HG02938 (cell line): ENCODE results near the gene CBX1.
A peak's percentile ranks its signal among the peaks of the same experiment; 100 is the strongest.
"Not testable (repeated sequence)": the region's sequence is repeated elsewhere in the genome, so short reads cannot be mapped to it uniquely, and the experiment has no call there.

ENCODE experiments used
- ATAC-seq: cut with Tn5 transposase; IDR thresholded peaks from one replicate; pipeline ENCODE4 v1.9.1; 2021; ENCODE audit warnings: mild to moderate bottlenecking, moderate library complexity; ENCODE audit not compliant: unreplicated experiment

Gene CBX1

GRCh38 chr17:48053758-48054237, 47.5 kb downstream of the CBX1 start:
- no peak for ATAC-seq

GRCh38 chr17:48052956-48053757, 48.1 kb downstream of the CBX1 start:
- ATAC-seq = no peak

GRCh38 chr17:48051706-48052486, 49.4 kb downstream of the CBX1 start:
- no peak for ATAC-seq

GRCh38 chr17:48051283-48051682, 50.0 kb downstream of the CBX1 start:
- ATAC-seq = no peak

- ATAC-seq = peak; percentile 19
Measured at GRCh38 chr17:48048384-48049126, 52.7 kb downstream of the CBX1 start.

GRCh38 chr17:48047741-48048383, 53.4 kb downstream of the CBX1 start, which contains the start of gene NFE2L1:
TSS of gene NFE2L1 (plus strand) at chr17:48048359. CDS start at chr17:48051119, 2,760 bp downstream.
- peak; percentile 93 for ATAC-seq

- ATAC-seq = no peak
Measured at GRCh38 chr17:48047113-48047740, 54.1 kb downstream of the CBX1 start.

GRCh38 chr17:48046296-48046695, 55.0 kb downstream of the CBX1 start:
- no peak for ATAC-seq

- ATAC-seq = no peak
Measured at GRCh38 chr17:48045316-48046001, 55.8 kb downstream of the CBX1 start.

GRCh38 chr17:48044851-48045250, 56.4 kb downstream of the CBX1 start:
- no peak for ATAC-seq

GRCh38 chr17:48043176-48043575, 58.1 kb downstream of the CBX1 start:
- ATAC-seq = no peak

GRCh38 chr17:48038687-48039086, 62.6 kb downstream of the CBX1 start:
- no peak for ATAC-seq

- no peak for ATAC-seq
Measured at GRCh38 chr17:48037838-48038323, 63.4 kb downstream of the CBX1 start.

- ATAC-seq = no peak
Measured at GRCh38 chr17:48037036-48037837, 64.0 kb downstream of the CBX1 start, which contains the start of gene COPZ2. TSS of gene COPZ2 (minus strand) at chr17:48037797. CDS start at chr17:48037777, 20 bp downstream.

GRCh38 chr17:48036693-48037035, 64.6 kb downstream of the CBX1 start:
- ATAC-seq = no peak

GRCh38 chr17:48034734-48035133, 66.5 kb downstream of the CBX1 start:
- ATAC-seq = not testable (repeated sequence)

GRCh38 chr17:48031966-48032365, 69.3 kb downstream of the CBX1 start:
- no peak for ATAC-seq

GRCh38 chr17:48030531-48030930, 70.7 kb downstream of the CBX1 start:
- no peak for ATAC-seq

- ATAC-seq = no peak
Measured at GRCh38 chr17:48028736-48029135, 72.5 kb downstream of the CBX1 start.
